Measurements from ENCODE around the gene SCAPER.

DNA sequence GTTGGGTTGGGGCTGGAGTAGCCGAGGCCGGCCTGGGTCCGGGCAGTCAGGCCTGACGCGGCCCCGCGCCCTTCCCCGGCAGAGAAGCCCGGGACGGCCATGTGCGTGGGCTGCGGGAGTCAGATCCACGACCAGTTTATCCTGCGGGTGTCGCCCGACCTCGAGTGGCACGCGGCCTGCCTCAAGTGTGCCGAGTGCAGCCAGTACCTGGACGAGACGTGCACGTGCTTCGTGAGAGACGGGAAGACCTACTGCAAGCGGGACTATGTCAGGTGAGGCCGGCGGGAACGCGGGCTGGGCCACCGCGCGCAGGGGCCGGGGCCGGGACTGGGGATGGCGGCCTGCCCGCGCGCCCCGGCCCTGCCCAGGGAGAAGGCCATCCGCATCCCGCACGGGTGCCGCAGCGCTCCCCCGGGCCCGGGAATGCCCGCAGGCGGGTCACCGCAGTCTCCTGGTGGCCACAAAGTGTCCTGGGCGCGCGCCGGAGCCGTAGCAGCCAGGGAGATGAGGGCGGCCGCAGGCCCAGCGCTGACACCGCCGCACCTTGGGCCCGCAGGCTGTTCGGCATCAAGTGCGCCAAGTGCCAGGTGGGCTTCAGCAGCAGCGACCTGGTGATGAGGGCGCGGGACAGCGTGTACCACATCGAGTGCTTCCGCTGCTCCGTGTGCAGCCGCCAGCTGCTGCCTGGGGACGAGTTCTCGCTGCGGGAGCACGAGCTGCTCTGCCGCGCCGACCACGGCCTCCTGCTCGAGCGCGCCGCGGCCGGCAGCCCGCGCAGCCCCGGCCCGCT is 567.2 kb downstream of the SCAPER start:
- TF ChIP-seq, protein P1, sequence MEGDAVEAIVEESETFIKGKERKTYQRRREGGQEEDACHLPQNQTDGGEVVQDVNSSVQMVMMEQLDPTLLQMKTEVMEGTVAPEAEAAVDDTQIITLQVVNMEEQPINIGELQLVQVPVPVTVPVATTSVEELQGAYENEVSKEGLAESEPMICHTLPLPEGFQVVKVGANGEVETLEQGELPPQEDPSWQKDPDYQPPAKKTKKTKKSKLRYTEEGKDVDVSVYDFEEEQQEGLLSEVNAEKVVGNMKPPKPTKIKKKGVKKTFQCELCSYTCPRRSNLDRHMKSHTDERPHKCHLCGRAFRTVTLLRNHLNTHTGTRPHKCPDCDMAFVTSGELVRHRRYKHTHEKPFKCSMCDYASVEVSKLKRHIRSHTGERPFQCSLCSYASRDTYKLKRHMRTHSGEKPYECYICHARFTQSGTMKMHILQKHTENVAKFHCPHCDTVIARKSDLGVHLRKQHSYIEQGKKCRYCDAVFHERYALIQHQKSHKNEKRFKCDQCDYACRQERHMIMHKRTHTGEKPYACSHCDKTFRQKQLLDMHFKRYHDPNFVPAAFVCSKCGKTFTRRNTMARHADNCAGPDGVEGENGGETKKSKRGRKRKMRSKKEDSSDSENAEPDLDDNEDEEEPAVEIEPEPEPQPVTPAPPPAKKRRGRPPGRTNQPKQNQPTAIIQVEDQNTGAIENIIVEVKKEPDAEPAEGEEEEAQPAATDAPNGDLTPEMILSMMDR (IDR thresholded peaks at IDR 0.05) = no peak
- TF ChIP-seq CHD2 (IDR thresholded peaks at IDR 0.05; ENCODE audit: low read length, partially characterized antibody) (no peak), RAD21 (conservative IDR thresholded peaks at IDR 0.05 in 1 of 2, IDR thresholded peaks at IDR 0.05 in 1 of 2) (no peak), KDM1A (IDR thresholded peaks at IDR 0.05; ENCODE audit: low read depth) (no peak), JUN (IDR thresholded peaks at IDR 0.05) (no peak), CEBPB (IDR thresholded peaks at IDR 0.05) (no peak), TP53 (CRISPR knock-in tag; IDR thresholded peaks at IDR 0.05) (no peak), POLR2A (IDR thresholded peaks at IDR 0.05; ENCODE audit: low read length) (no peak), SMC3 (IDR thresholded peaks at IDR 0.05) (no peak), JUNB (IDR thresholded peaks at IDR 0.05) (no peak), CHD4 (IDR thresholded peaks at IDR 0.05; ENCODE audit: borderline replicate concordance) (no peak)
- TF ChIP-seq, protein P2, sequence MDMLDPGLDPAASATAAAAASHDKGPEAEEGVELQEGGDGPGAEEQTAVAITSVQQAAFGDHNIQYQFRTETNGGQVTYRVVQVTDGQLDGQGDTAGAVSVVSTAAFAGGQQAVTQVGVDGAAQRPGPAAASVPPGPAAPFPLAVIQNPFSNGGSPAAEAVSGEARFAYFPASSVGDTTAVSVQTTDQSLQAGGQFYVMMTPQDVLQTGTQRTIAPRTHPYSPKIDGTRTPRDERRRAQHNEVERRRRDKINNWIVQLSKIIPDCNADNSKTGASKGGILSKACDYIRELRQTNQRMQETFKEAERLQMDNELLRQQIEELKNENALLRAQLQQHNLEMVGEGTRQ (IDR thresholded peaks at IDR 0.05) = no peak
- TF ChIP-seq, protein P3, sequence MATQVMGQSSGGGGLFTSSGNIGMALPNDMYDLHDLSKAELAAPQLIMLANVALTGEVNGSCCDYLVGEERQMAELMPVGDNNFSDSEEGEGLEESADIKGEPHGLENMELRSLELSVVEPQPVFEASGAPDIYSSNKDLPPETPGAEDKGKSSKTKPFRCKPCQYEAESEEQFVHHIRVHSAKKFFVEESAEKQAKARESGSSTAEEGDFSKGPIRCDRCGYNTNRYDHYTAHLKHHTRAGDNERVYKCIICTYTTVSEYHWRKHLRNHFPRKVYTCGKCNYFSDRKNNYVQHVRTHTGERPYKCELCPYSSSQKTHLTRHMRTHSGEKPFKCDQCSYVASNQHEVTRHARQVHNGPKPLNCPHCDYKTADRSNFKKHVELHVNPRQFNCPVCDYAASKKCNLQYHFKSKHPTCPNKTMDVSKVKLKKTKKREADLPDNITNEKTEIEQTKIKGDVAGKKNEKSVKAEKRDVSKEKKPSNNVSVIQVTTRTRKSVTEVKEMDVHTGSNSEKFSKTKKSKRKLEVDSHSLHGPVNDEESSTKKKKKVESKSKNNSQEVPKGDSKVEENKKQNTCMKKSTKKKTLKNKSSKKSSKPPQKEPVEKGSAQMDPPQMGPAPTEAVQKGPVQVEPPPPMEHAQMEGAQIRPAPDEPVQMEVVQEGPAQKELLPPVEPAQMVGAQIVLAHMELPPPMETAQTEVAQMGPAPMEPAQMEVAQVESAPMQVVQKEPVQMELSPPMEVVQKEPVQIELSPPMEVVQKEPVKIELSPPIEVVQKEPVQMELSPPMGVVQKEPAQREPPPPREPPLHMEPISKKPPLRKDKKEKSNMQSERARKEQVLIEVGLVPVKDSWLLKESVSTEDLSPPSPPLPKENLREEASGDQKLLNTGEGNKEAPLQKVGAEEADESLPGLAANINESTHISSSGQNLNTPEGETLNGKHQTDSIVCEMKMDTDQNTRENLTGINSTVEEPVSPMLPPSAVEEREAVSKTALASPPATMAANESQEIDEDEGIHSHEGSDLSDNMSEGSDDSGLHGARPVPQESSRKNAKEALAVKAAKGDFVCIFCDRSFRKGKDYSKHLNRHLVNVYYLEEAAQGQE (IDR thresholded peaks at IDR 0.05) = no peak

Data from A549 (cell line).